A549 (cell line): ENCODE measurements around the gene PON2. TPM values are rescaled to one million over a fixed set of nuclear protein-coding genes. Genes with fewer than 3 reads are reported as not detected.

Experiments
- ATAC-seq, 2 experiments: fragments of 200-7000 bp in 1 of 2; fragments of >200 bp in 1 of 2; cut with Nextera tagmentation in 1 of 2; cut with Tn5 transposase in 1 of 2; 3 replicates each; pipeline versions ENCODE4 v1.8.0 to v1.9.1; 2018 to 2020; ENCODE audit warnings: mild to moderate bottlenecking in 1 of 2, moderate library complexity in 1 of 2
- CTCF ChIA-PET: fragments of 300-600 bp; sonication (Branson Sonifier 250); formaldehyde crosslinking; extraction: SDS; loops from one replicate; lab custom pipeline; 2021; ENCODE audit warnings: antibody characterized with exemption, inconsistent platforms; lab: Yijun Ruan, JAX
- POLR2A ChIA-PET: fragments of 350-600 bp; formaldehyde crosslinking; extraction: SDS; loops from one replicate; lab custom pipeline; 2021; ENCODE audit warnings: antibody characterized with exemption, inconsistent platforms; lab: Yijun Ruan, JAX
- DNase-seq, 2 experiments: peaks; one replicate each; pipeline versions ENCODE4 v3.0.0 to v3.0.0-alpha.2; 2011 to 2016; ENCODE audit warnings: low read depth in 1 of 2, low spot score in 1 of 2
- FAIRE-seq: peaks from 2 replicates; lab custom pipeline; 2011; peaks lifted over from hg19 to GRCh38; lab: Jason Lieb, UNC
- H3K27ac ChIP-seq, 2 experiments: fragments of >200 bp; sonication (Bioruptor Twin); formaldehyde crosslinking; 3 replicates each; pipeline ENCODE4 v1.5.1; 2016 to 2017
- H3K4me1 ChIP-seq: fragments of >200 bp; sonication (Bioruptor Twin); formaldehyde crosslinking; 3 replicates; pipeline ENCODE4 v1.6.1; 2016
- H3K4me2 ChIP-seq: fragments of >200 bp; sonication (Bioruptor Twin); formaldehyde crosslinking; 3 replicates; pipeline ENCODE4 v1.6.1; 2016
- H3K4me3 ChIP-seq: fragments of >200 bp; sonication (Bioruptor Twin); formaldehyde crosslinking; 3 replicates; pipeline ENCODE4 v1.5.1; 2016
- H3K9me3 ChIP-seq: fragments of >200 bp; sonication (Bioruptor Twin); formaldehyde crosslinking; 3 replicates; pipeline ENCODE4 v1.6.1; 2016
- BHLHE40 ChIP-seq: IDR thresholded peaks from 2 replicates; pipeline ENCODE4 v1.6.1; 2012; ENCODE audit warnings: low read depth, low read length, inconsistent platforms
- EHMT2 ChIP-seq: fragments of 200-600 bp; sonication (generic); IDR thresholded peaks from 2 replicates; pipeline ENCODE4 v1.6.1; 2016; ENCODE audit warnings: antibody characterized with exemption, low read depth, mild to moderate bottlenecking, moderate library complexity
- GATA3 ChIP-seq: IDR thresholded peaks from 2 replicates; pipeline ENCODE4 v1.6.1; 2012; ENCODE audit warnings: borderline replicate concordance
- HOXB5 ChIP-seq: fragments of 250-450 bp; sonication (Bioruptor Pico); IDR thresholded peaks from 2 replicates; pipeline ENCODE4 v1.5.0; 2020; ENCODE audit warnings: mild to moderate bottlenecking, moderate library complexity
- JUNB ChIP-seq: fragments of >200 bp; sonication (Bioruptor Twin); formaldehyde crosslinking; IDR thresholded peaks from 2 replicates; pipeline ENCODE4 v1.6.1; 2016
- MAFK ChIP-seq: fragments of 450-650 bp; IDR thresholded peaks from 2 replicates; pipeline ENCODE4 v1.6.1; 2014; ENCODE audit not compliant: partially characterized antibody
- MAZ ChIP-seq: fragments of 150-350 bp; IDR thresholded peaks from 2 replicates; pipeline ENCODE4 v1.6.1; 2014; ENCODE audit warnings: antibody characterized with exemption, low read depth, low read length, borderline replicate concordance
- MYC ChIP-seq: IDR thresholded peaks from 2 replicates; pipeline ENCODE4 v1.6.1; 2012; ENCODE audit warnings: mild to moderate bottlenecking, inconsistent platforms, low read length, improper control_type of control experiment, borderline replicate concordance
- NPAS2 ChIP-seq: fragments of 250-450 bp; sonication (Bioruptor Pico); IDR thresholded peaks from 2 replicates; pipeline ENCODE4 v1.8.0; 2022; ENCODE audit warnings: mild to moderate bottlenecking, moderate library complexity, borderline replicate concordance
- NR3C1 ChIP-seq: fragments of >200 bp; sonication (Bioruptor Twin); formaldehyde crosslinking; IDR thresholded peaks from 3 replicates; pipeline ENCODE4 v1.6.1; 2017
- RAD21 ChIP-seq, 2 experiments: fragments of >200 bp in 1 of 2; sonication (Bioruptor Twin) in 1 of 2; formaldehyde crosslinking in 1 of 2; IDR thresholded peaks in 1 of 2; conservative IDR thresholded peaks in 1 of 2; 2 replicates in 1 of 2; 3 replicates in 1 of 2; pipeline ENCODE4 v1.6.1; 2012 to 2018; ENCODE audit warnings: inconsistent platforms in 1 of 2
- RNF2 ChIP-seq: fragments of 200-600 bp; sonication (generic); IDR thresholded peaks from 2 replicates; pipeline ENCODE4 v1.6.1; 2016; ENCODE audit warnings: low read depth, mild to moderate bottlenecking, antibody characterized with exemption, moderate library complexity, borderline replicate concordance
- TP53 ChIP-seq: fragments of 250-450 bp; sonication (Bioruptor Pico); IDR thresholded peaks from 2 replicates; pipeline ENCODE4 v1.5.0; 2021; ENCODE audit warnings: mild to moderate bottlenecking, moderate library complexity
- ZC3H11A ChIP-seq: fragments of 450-650 bp; IDR thresholded peaks from 2 replicates; pipeline ENCODE4 v1.6.1; 2014; ENCODE audit warnings: antibody characterized with exemption, mild to moderate bottlenecking
- WGBS: methylation state at CpG from one replicate; pipeline ENCODE4 v1.1.6; 2017; ENCODE audit errors: missing lambda C conversion rate; 5-methylcytosine and 5-hydroxymethylcytosine counted together
- polyA plus RNA-seq, 4 experiments: library from polyadenylated mRNA; depleted of rRNA in 3 of 4; stranded (reverse); fragments of >200 nt; fragmentation: RNase III in 1 of 4; extraction: RNeasy Plus Mini Kit Qiagen cat#74134 plus additional on column Dnase treatment in 1 of 4; gene quantifications; 2 replicates in 3 of 4; 3 replicates in 1 of 4; pipeline ENCODE4 v1.2.3, GENCODE V29; 2011 to 2017
- TF ChIP-seq, protein P1 (sequence below): fragments of >200 bp; sonication (Bioruptor Twin); formaldehyde crosslinking; IDR thresholded peaks from 2 replicates; pipeline ENCODE4 v1.6.1; 2016
- TF ChIP-seq, protein P2 (sequence below): IDR thresholded peaks from 2 replicates; pipeline ENCODE4 v1.6.1; 2012

The PON2 gene
- polyA plus RNA-seq, 2 of the 4 experiments (the other 2 are of a cell fraction), result 395 to 829 TPM

DNA sequence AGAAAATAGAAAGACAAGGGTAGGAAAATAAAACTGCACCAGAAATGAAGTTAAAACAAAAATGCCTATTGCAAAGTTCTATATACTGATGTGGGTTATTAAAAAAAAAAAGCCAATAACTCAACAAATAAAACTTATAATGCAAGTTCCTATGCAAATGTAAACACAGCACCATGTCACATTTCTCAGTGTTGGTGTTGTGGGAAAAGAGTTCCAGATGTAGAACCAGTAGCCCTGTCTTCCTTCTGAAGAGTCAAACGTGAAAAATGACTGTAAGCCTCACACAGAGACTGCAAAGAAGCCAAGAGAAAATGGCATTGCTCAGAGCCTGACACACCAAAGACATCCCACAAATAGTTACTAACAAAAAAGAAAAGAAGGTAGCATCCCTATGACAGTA lies 10.1 kb downstream of the PON2 start:
- Histone ChIP-seq H3K9me3 (no peaks in the 10 kb centered on the region), H3K27ac (peak overlapping the region; percentile 3 to 67; a peak in 5 of 6 replicates), H3K4me1 (peaks cover 91% of the 10 kb centered on the region), H3K4me3 (no peak overlapping the region)
- no peak for DNase-seq
- POLR2A ChIA-PET, result no interaction called here
- TF ChIP-seq NPAS2 (CRISPR knock-in tag), result no peak
- TF ChIP-seq, protein P1, sequence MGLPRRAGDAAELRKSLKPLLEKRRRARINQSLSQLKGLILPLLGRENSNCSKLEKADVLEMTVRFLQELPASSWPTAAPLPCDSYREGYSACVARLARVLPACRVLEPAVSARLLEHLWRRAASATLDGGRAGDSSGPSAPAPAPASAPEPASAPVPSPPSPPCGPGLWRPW, result no peak
- TF ChIP-seq ZC3H11A, result no peak
- TF ChIP-seq BHLHE40, result no peak
- TF ChIP-seq, all 56 proteins: peak for 0
- no peak for ATAC-seq
- H3K4me2 ChIP-seq, result peak overlapping the region; percentile 38
- no peak for FAIRE-seq
- 33% methylated on average over 1 of the region's 1 CpG for WGBS
- CTCF ChIA-PET, result no interaction called here

DNA sequence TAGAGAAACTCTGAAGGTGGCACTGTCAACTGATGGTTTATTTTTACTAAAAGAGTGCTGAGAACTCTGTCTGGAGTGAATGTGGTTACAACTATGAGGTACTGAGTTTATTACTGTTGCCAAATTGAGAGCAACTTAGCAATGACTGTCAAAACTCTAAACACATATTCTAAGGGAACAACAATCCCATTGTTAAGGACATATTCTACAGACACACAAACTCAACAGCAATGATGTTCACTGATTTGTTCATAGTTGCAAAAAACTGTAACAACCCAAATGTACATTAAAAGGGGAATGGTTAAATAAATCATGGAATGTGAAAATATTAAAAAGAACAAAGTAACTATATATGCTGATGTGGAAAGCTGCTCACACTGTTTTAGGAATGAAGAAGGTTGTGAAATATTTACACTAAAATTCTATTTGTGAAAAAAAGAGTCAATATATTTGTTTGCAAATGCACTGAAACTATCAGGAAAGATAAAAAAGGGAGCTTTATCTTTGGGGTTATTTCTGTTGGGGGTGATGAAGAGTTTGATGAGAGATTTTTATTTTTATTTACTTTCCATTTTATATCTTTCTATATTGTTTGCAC lies 12.9 kb downstream of the PON2 start:
- peak; percentile 92 for FAIRE-seq
- CTCF ChIA-PET, result interaction anchor here (1.0 to 1.8 kb wide), 2 partner anchors 26 to 55 kb away, joined by 4 read pairs; no protein-coding TSS in a partner anchor
- POLR2A ChIA-PET, result interaction anchor here (1.4 kb wide), 1 partner anchor 10 kb away, joined by 3 read pairs; no protein-coding TSS in a partner anchor
- H3K4me3 ChIP-seq, result no peak overlapping the region
- peak; percentile 22 to 34; a peak in 3 of 6 replicates for ATAC-seq
- peaks cover 96% of the 10 kb centered on the region for H3K4me1 ChIP-seq
- TF ChIP-seq MAZ, result no peak
- no peak for TF ChIP-seq RNF2
- no peak for TF ChIP-seq JUNB
- TF ChIP-seq TP53 (CRISPR knock-in tag), result no peak
- TF ChIP-seq EHMT2, result no peak
- peak overlapping the region; percentile 53 to 76 for H3K27ac ChIP-seq
- DNase-seq, result no peak
- peak overlapping the region; percentile 58 for H3K4me2 ChIP-seq
- no peaks in the 10 kb centered on the region for H3K9me3 ChIP-seq

DNA sequence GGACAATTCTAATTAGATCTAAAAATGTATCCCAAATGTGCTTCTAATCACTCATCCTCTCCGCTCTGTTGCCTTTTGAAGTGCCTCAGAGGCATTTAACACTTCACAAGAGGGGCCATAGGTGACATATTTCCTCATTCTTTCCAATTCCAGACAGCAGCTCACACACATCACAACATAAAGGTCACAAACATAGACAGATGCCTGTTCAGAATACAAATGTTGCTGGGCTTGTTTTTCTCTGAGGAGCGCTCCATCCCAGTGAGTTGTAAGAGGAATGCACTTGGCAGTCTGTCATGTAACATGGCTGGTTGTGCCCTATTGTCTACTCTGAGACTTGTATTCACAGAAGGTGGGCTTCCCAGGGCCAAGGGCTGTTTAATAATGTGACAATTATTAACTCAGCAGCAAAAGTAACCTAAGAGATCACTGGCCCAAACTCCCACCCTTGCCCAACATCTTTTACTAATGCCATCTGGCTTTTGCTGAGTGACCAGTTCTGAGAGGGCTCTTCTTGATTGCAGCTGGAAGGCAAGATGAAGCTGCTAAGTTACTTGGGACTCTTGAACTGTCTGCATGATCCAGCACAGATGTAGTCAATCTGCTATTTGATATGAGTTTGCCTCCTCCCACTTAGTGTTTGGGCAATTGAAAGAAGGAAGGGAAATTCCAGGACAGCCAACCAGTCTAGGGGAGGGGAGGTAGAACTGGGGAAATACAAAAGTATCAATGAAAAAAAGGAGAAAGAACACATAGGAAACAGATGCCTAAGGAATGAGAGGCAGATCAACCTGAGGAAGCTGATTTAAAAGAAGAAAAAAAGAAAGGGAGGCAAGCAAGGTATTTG lies 13.6 kb downstream of the PON2 start:
- H3K4me2 ChIP-seq, result peak overlapping the region; percentile 58
- ATAC-seq, result peak; percentile 11 to 73; a peak in 4 of 6 replicates
- CTCF ChIA-PET, result interaction anchor here (1.0 to 1.8 kb wide), 3 partner anchors 26 to 56 kb away, joined by 4 read pairs; no protein-coding TSS in a partner anchor
- peaks cover 96% of the 10 kb centered on the region for H3K4me1 ChIP-seq
- 63% methylated on average over 2 of the region's 2 CpGs for WGBS
- H3K27ac ChIP-seq, result peak overlapping the region; percentile 53 to 76
- no peaks in the 10 kb centered on the region for H3K9me3 ChIP-seq
- peak in 1 of 2 experiments; percentile 63 for DNase-seq
- peak; percentile 7 for FAIRE-seq
- POLR2A ChIA-PET, result interaction anchor here (1.4 kb wide), 1 partner anchor 10 kb away, joined by 3 read pairs; no protein-coding TSS in a partner anchor
- TF ChIP-seq HOXB5 (CRISPR knock-in tag) (no peak), NR3C1 (no peak), RAD21 (conservative IDR thresholded peaks at IDR 0.05 in 1 of 2, IDR thresholded peaks at IDR 0.05 in 1 of 2) (no peak; a peak in 1 of 5 replicates), MYC (no peak), GATA3 (no peak), MAFK (peak; percentile 25)
- TF ChIP-seq, protein P2, sequence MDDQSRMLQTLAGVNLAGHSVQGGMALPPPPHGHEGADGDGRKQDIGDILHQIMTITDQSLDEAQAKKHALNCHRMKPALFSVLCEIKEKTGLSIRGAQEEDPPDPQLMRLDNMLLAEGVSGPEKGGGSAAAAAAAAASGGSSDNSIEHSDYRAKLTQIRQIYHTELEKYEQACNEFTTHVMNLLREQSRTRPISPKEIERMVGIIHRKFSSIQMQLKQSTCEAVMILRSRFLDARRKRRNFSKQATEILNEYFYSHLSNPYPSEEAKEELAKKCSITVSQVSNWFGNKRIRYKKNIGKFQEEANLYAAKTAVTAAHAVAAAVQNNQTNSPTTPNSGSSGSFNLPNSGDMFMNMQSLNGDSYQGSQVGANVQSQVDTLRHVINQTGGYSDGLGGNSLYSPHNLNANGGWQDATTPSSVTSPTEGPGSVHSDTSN, result no peak
- no peak overlapping the region for H3K4me3 ChIP-seq
